Epithelial cell of proximal tubule (primary cell): Measurements from ENCODE around the gene TNRC18. TPM values are rescaled to one million over a fixed set of nuclear protein-coding genes. Genes with fewer than 3 reads are reported as not detected.
"Not testable (repeated sequence)": the region's sequence is repeated elsewhere in the genome, so short reads cannot be mapped to it uniquely, and the experiment has no call there.

Experiments used
- DNase-seq: peaks from one replicate; pipeline ENCODE4 v3.0.0-alpha.2; 2011; ENCODE audit warnings: low read depth
- H3K4me3 ChIP-seq: 2 replicates; pipeline ENCODE4 v1.5.1; 2011; ENCODE audit warnings: low read depth, mild to moderate bottlenecking, low read length
- total RNA-seq: library from RNA; depleted of rRNA; stranded (reverse); fragments of >200 nt; gene quantifications from 2 replicates; pipeline ENCODE4 v1.2.3, GENCODE V29; 2015
- TF ChIP-seq, protein P1 (sequence below): conservative IDR thresholded peaks from 2 replicates; pipeline ENCODE4 v1.5.1; 2012; ENCODE audit warnings: low read depth, mild to moderate bottlenecking, low read length

The TNRC18 gene
- total RNA-seq, 1 donor from 2014 or later: 34.3 TPM

DNA sequence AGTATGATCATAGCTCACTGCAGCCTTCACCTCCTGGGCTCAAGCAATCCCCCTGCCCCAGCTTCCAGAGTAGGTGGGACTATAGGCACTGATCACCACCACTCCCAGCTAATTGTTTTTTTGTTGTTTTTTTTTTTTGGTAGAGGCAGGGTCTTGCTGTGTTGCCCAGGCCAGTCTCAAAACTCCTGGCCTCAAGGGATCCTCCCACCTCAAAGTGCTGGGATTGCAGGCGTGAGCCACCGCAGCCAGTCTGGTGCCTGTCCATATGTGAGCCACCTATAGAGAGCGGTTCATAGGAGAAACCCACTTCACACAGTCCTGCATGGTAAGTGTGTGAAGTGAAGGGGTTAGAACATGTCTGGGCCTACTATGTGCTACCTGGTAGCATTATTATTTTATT, 93.3 kb downstream of the TNRC18 start:
- no peak for DNase-seq
- TF ChIP-seq, protein P1, sequence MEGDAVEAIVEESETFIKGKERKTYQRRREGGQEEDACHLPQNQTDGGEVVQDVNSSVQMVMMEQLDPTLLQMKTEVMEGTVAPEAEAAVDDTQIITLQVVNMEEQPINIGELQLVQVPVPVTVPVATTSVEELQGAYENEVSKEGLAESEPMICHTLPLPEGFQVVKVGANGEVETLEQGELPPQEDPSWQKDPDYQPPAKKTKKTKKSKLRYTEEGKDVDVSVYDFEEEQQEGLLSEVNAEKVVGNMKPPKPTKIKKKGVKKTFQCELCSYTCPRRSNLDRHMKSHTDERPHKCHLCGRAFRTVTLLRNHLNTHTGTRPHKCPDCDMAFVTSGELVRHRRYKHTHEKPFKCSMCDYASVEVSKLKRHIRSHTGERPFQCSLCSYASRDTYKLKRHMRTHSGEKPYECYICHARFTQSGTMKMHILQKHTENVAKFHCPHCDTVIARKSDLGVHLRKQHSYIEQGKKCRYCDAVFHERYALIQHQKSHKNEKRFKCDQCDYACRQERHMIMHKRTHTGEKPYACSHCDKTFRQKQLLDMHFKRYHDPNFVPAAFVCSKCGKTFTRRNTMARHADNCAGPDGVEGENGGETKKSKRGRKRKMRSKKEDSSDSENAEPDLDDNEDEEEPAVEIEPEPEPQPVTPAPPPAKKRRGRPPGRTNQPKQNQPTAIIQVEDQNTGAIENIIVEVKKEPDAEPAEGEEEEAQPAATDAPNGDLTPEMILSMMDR: no peak
- H3K4me3 ChIP-seq: no peak overlapping the region

DNA sequence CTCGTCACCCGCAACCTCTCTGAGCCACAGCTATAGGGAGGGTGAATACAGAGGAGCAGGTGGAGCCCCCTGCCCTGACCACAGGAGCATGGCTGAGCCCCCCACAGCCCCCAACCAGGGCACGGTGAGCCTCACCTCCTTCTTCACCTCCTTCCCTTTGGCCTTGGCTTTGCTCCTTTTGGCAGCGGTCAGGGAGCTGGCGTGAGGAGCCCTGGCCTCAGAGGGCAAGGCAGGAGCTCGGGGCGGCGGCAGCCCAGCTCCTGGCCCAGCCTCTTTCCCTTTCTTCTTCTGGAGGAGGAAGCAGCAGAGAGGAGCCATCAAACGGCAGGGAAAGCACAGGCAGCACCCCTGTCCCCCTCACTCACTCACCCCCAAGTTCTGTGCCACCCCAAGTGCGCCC, 98.7 kb downstream of the TNRC18 start:
- TF ChIP-seq, protein P1: no peak
- no peak overlapping the region for H3K4me3 ChIP-seq
- no peak for DNase-seq

DNA sequence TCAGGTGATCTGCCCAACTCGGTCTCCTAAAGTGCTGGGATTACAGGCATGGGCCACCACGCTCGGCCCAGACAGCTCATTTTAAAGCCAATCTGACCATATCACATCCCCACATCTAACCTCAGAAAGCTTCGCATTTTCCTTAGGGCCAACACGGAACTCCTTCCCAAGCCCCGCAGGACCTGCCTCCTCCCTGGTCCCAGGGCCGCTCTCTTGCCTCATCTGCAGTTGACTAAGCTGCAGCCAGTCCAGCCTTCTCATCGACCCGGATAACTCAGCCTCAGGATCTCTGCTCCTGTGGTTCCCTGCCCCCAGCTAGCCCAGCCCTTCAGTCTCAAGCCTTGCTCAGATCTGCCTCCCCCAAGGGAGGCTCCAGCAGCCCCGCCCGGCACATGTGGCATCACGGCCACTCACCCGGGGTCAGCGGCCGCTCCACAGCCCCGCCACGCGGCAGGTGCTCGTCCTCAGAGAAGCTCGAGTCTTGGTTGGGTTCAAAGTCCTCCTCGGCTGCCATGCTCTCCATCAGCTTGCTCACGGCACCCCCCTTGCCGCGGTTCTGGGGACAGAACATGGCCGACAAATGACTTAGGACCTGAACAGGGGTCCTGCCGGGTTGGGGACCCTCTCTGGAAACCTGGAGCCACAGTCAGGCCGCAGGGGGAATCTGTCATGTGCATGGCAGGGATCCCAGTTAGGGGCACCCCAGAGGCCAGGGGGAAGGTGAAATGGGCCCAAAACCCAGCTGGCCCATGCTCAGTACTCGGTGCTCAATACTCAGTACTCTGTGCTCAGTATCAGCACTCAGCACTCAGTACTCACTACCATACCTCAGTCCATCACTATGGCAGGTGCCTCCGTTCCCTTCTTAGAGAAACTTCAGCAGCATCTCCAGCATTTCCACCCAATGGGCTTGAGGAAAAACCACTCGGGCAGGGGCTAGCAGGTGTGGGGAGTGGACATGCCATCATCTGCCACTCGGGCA, 99.5 kb downstream of the TNRC18 start:
- H3K4me3 ChIP-seq, DNase-seq: not testable (repeated sequence)

DNA sequence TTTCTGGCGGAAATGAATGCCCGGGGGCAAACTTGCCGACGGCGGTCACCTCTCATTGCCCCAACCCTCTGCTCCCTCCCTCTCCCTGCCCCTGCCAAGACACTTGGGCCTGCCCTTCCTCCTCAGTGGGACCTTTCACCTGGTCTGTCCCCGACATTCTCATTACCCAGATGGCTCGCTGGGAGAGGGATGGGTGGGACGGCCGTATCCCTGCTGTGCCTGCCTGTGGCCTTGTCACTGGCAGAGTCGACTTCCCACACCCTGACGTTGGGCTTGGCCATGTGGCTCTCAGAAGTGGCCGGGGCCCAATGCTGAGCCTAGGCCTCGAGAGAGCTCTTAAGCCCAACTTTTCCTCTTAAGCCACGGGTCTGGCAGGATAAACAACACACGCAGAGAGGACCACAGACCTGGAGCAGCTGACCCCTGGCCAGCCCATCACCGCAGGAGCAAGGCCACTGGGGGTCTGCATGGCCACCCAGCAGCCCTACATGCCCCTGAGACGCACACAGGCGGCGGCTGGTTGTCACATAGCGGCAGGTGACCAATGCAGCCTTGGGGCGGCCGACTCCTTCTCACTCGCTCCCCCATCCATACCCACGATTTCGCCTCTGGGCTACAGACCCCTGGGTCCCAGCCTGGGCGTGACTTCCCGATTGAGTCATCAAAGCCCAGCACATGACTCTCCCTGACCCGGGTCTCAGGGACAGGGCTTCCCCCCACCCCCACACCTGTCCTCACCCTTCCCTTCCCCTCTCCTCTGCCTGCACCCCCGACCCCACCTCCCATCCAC, 100.8 kb downstream of the TNRC18 start:
- no peak overlapping the region for H3K4me3 ChIP-seq
- no peak for DNase-seq
- TF ChIP-seq, protein P1: no peak

DNA sequence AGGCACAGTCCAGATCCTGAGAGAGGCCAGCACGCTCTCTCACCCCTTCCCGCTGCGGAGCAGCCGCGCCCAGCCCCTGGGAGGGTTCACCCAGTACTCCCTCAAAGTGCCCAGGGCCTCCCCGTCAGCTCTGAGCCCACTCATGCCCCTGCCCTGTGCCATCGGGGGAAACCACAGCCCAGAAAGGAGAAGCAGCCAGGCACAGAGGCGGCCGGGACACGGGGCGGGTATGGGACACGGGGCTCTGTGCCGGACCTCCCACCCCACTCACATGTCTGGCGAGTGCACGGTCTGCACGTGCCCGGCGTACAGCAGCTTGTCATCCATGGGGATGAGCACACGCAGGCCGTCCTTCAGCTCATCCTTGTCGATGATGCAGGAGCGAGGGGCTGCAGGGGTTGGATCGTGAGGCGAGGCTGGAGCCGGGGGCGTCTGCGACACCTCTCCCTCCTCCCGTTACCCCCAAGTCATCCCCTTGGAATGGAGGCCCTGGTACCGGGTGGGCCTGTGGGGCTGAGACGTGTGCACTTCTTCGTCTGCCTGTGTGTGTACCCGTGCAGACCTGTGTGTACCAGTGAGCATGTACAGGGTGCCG, 102.7 kb downstream of the TNRC18 start:
- H3K4me3 ChIP-seq: no peak overlapping the region
- no peak for DNase-seq
- TF ChIP-seq, protein P1: no peak

DNA sequence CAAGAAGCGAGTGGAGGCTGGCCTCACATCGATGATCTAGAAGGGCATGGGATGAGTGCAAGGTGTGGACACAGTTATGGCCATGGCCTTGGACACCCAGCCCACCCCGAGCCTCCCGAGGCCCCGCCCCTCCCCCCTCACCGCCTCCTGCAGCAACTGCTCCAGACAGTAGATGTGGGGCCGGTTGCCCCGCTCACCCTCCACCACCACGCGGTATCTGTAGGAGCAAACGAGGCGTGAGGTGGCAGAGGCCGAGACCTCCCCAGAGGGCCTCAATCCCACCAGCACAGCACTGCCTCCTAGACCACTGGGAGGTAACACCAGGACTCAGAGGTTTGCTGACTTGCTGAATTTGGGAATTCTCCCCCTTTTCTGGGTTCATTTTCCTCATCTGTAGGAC, 103.2 kb downstream of the TNRC18 start:
- DNase-seq: no peak
- H3K4me3 ChIP-seq: no peak overlapping the region
- TF ChIP-seq, protein P1: no peak

DNA sequence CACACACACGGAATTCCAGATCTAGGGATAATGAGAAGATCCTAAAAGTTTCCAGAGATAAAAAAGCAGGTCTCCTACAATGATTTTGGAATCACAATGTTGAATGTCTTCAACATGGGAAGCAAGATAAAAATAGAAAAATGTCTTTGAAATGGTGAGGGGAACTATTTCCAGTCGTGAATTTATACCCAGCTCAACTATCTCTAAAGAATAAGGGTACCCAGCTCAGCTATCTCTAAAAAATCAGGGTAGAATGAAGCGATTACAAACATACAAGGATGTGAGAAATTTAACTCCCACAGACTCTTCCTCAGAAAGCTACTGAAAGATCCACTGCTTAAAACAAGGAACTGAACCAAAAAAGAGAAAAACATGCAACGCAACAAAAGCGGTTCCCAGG, 105.0 kb downstream of the TNRC18 start:
- DNase-seq, H3K4me3 ChIP-seq: not testable (repeated sequence)
